Inferior parietal cortex (tissue), 1 donor: Measurements from ENCODE around the gene FCAMR.
"Not testable (repeated sequence)": the region's sequence is repeated elsewhere in the genome, so short reads cannot be mapped to it uniquely, and the experiment has no call there.

Experiments
- DNase-seq: peaks from one replicate; pipeline ENCODE4 v3.0.0-alpha.2; 2016; ENCODE audit errors: extremely low spot score

FCAMR gene

GRCh38 chr1:206935491-206936067 is 34.7 kb downstream of the FCAMR start:
- DNase-seq: no peak

- DNase-seq: no peak
Observed at GRCh38 chr1:206933333-206933945, 36.8 kb downstream of the FCAMR start.

- DNase-seq: no peak
Observed at GRCh38 chr1:206932177-206932576, 38.1 kb downstream of the FCAMR start.

GRCh38 chr1:206931709-206932108 is 38.6 kb downstream of the FCAMR start:
- DNase-seq: no peak

GRCh38 chr1:206930210-206930798 is 40.0 kb downstream of the FCAMR start:
- no peak for DNase-seq

- no peak for DNase-seq
Observed at GRCh38 chr1:206929524-206929923, 40.7 kb downstream of the FCAMR start.

- no peak for DNase-seq
Observed at GRCh38 chr1:206926286-206926685, 44.0 kb downstream of the FCAMR start.

- DNase-seq: no peak
Observed at GRCh38 chr1:206925106-206925736, 45.0 kb downstream of the FCAMR start.

GRCh38 chr1:206924592-206925105 is 45.6 kb downstream of the FCAMR start:
- DNase-seq: no peak

- DNase-seq: not testable (repeated sequence)
Observed at GRCh38 chr1:206923961-206924557, 46.2 kb downstream of the FCAMR start.

- no peak for DNase-seq
Observed at GRCh38 chr1:206923009-206923960, 47.0 kb downstream of the FCAMR start.

- no peak for DNase-seq
Observed at GRCh38 chr1:206922524-206922923, 47.7 kb downstream of the FCAMR start.

- DNase-seq: peak; percentile 29
Observed at GRCh38 chr1:206921772-206922265, 48.4 kb downstream of the FCAMR start, which contains the start of gene FCMR. FCMR (minus strand) TSS chr1:206921941; CDS start chr1:206921854, 87 bp downstream.

GRCh38 chr1:206918076-206918475 is 52.2 kb downstream of the FCAMR start:
- DNase-seq: no peak

- no peak for DNase-seq
Observed at GRCh38 chr1:206916000-206916709, 54.1 kb downstream of the FCAMR start.

- no peak for DNase-seq
Observed at GRCh38 chr1:206915030-206915735, 55.1 kb downstream of the FCAMR start.

GRCh38 chr1:206913766-206914537 is 56.3 kb downstream of the FCAMR start:
- DNase-seq: no peak

GRCh38 chr1:206912445-206913095 is 57.7 kb downstream of the FCAMR start:
- peak; percentile 94 for DNase-seq
